Spinal cord (tissue), 10 donors: Measurements from ENCODE around the gene XKR7. TPM values are rescaled to one million over a fixed set of nuclear protein-coding genes. Genes with fewer than 3 reads are reported as not detected.
A peak's percentile ranks its signal among the peaks of the same experiment; 100 is the strongest.

Experiments used
- DNase-seq, 6 donors: peaks; one replicate each; pipeline versions ENCODE4 v3.0.0 to v3.0.0-alpha.2; 2013 to 2015; ENCODE audit warnings: low spot score in 6 of 6, low read depth in 4 of 6
- H3K27ac ChIP-seq: one replicate; pipeline ENCODE4 v1.5.1; 2013; ENCODE audit warnings: low read depth, low read length, control low read depth
- H3K27me3 ChIP-seq: one replicate; pipeline ENCODE4 v1.6.1; 2013; ENCODE audit warnings: low read length; ENCODE audit not compliant: control insufficient read depth, insufficient read depth
- H3K36me3 ChIP-seq: one replicate; pipeline ENCODE4 v1.6.1; 2013; ENCODE audit warnings: low read length; ENCODE audit not compliant: control insufficient read depth, insufficient read depth
- H3K4me1 ChIP-seq: one replicate; pipeline ENCODE4 v1.6.1; 2013; ENCODE audit warnings: low read length; ENCODE audit not compliant: control insufficient read depth, insufficient read depth
- H3K4me3 ChIP-seq: one replicate; pipeline ENCODE4 v1.5.1; 2013; ENCODE audit warnings: low read depth, low read length, control low read depth
- H3K9me3 ChIP-seq: one replicate; pipeline ENCODE4 v1.6.1; 2013; ENCODE audit warnings: low read length; ENCODE audit not compliant: control insufficient read depth, insufficient read depth
- WGBS: methylation state at CpG from one replicate; pipeline ENCODE4 v1.1.5; 2013; ENCODE audit warnings: missing lambda C conversion rate; ENCODE audit not compliant: insufficient coverage; 5-methylcytosine and 5-hydroxymethylcytosine counted together
- polyA plus RNA-seq, 2 donors: library from polyadenylated mRNA; unstranded; fragments of 120-200 nt; gene quantifications; one replicate each; pipeline ENCODE4 v1.2.1, GENCODE V29; 2013; ENCODE audit not compliant: insufficient read length in 2 of 2
- total RNA-seq, 2 donors: library from RNA; depleted of rRNA in 1 of 2; stranded (reverse); fragments of 120-200 nt in 1 of 2; fragments of >200 nt in 1 of 2; gene quantifications; one replicate each; pipeline versions ENCODE4 v1.2.3 to v1.2.4, GENCODE V29; 2013 to 2014
- donor health status: healthy.

The XKR7 gene
- total and polyA plus RNA-seq, 4 donors = 1.8 to 9.0 (median 5.8) TPM

DNA sequence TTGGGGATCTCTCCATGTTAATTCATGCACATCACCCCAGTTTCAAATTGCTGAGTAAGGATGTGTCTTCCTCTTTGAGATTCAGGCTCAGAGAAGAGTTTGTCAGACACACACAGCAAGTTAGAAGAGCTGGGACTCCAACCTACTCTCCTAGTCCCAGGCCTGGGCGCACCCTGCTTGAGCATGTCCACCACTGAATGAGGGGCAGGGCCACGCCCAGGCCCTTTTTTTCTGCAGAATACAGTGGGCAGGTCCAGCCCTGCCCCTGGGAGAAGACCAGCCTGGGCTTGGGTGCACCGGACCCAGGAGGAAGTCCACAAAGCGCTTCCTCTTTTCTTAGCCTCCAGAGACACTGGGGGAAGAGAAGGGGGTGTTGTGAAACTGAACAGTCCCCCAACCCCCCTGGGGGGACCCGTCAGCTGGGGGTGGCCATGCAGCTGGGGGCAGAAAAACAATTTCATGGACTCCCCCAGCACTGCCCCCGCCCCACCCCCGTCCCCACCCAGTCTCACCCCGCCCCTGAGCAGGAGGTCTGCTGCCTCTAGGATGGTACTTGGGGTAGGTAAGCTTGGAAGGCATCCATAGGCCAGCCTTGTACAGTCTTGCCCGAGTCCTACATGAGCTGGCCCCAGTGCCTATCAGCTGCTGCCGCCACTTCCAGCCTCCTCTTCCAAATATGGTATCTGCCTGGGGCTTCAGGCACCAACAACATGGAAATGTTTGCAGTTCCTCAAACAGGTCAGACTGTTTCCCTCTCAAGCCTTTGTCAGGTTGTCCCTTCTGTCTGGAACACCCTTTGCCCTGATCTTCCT, 72.4 kb downstream of the XKR7 start:
- H3K36me3 ChIP-seq = no peaks in the 10 kb centered on the region
- no peaks in the 10 kb centered on the region for H3K4me1 ChIP-seq
- H3K4me3 ChIP-seq = no peak overlapping the region
- 64% methylated on average over 4 of the region's 10 CpGs for WGBS
- no peak overlapping the region for H3K27ac ChIP-seq
- DNase-seq = no peak
- H3K9me3 ChIP-seq = no peaks in the 10 kb centered on the region
- H3K27me3 ChIP-seq = peaks cover 4% of the 10 kb centered on the region

DNA sequence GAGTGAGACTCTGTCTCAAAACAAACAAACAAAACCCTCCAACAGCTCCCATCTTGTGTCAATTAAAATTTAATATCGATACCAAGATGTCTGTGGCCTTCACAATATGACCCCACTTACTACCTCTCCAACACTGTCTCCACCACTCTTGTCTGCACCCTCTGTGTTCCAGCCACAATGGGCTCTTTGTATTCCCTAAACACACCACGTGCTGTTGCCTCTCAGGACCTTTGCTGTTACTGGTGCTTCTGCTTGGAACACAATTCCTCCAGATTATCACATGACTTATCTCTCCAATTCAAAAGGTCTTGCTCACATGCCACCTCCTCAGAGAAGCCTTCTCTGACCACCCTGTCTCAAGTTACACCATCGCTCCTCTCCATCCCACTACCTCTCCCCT, 78.0 kb downstream of the XKR7 start:
- 59% methylated on average over 3 of the region's 3 CpGs for WGBS
- no peak for DNase-seq
- H3K27ac ChIP-seq = no peak overlapping the region
- peaks cover 15% of the 10 kb centered on the region for H3K27me3 ChIP-seq
- H3K9me3 ChIP-seq = no peaks in the 10 kb centered on the region
- no peaks in the 10 kb centered on the region for H3K4me1 ChIP-seq
- H3K36me3 ChIP-seq = no peaks in the 10 kb centered on the region
- H3K4me3 ChIP-seq = no peak overlapping the region

- H3K4me1 ChIP-seq = peaks cover 11% of the 10 kb centered on the region
- no peaks in the 10 kb centered on the region for H3K36me3 ChIP-seq
- no peak overlapping the region for H3K4me3 ChIP-seq
- no peak overlapping the region for H3K27ac ChIP-seq
- peaks cover 51% of the 10 kb centered on the region for H3K27me3 ChIP-seq
- WGBS = no CpG with 5 or more reads among the region's 4 CpGs
- DNase-seq = no peak
- no peaks in the 10 kb centered on the region for H3K9me3 ChIP-seq
Observed at GRCh38 chr20:32050324-32050841, 82.4 kb downstream of the XKR7 start.

- Histone ChIP-seq H3K4me1 (peaks cover 11% of the 10 kb centered on the region), H3K9me3 (no peaks in the 10 kb centered on the region), H3K4me3 (no peak overlapping the region), H3K27ac (no peak overlapping the region), H3K27me3 (peaks cover 51% of the 10 kb centered on the region), H3K36me3 (no peaks in the 10 kb centered on the region)
- DNase-seq = no peak
- 14% methylated on average over 16 of the region's 17 CpGs for WGBS
Observed at GRCh38 chr20:32050851-32051556, 83.1 kb downstream of the XKR7 start.

DNA sequence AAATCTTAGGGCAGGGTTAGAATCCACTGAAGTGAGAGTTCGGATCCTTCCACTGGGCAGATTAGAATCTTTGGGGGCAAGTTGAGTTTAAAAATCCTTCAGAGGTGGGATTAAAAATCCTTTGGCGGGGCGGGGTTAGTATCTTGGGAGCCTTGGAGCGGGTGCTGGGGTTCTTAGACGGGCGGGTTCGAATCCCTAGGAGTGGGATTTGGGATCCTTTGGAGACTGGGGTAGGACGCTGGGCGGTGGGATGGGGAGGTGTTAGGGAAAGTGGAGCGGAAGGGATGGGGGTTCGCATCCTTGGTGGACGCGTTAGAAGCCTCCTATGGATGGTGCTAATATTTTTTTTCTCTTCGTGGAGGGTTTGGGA, 83.8 kb downstream of the XKR7 start:
- peaks cover 11% of the 10 kb centered on the region for H3K4me1 ChIP-seq
- H3K27ac ChIP-seq = no peak overlapping the region
- WGBS = 6% methylated on average over 14 of the region's 14 CpGs
- H3K36me3 ChIP-seq = no peaks in the 10 kb centered on the region
- H3K27me3 ChIP-seq = peaks cover 51% of the 10 kb centered on the region
- H3K9me3 ChIP-seq = no peaks in the 10 kb centered on the region
- H3K4me3 ChIP-seq = no peak overlapping the region
- no peak for DNase-seq

DNA sequence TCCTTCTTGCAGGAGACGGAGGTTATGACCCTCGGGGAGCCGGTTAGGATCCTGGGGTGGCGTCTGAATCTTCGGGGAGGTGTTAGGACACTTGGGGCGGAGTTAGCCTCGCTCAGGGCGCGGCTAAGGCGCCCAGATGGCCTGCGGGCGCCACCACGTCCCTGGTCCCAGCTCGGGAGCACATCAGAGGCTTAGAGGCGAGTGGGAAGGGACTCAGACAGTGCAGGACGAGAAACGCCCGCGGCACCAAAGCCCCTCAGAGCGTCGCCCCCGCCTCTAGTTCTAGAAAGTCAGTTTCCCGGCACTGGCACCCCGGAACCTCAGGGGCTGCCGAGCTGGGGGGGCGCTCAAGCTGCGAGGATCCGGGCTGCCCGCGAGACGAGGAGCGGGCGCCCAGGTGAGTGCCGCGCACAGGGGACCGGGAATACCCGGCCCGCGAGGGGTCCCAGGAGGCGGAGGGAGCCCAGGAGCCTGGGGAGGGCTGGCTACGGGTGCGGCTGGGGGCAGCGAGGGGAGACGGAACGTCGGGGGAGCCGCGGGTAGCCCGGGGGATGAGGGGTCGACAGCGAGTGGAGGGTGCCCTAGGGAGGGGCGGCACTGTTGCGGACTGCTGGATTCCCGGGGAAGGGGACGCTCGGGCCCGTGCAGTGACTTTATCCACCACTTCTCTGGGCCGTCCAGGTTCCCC, 84.3 kb downstream of the XKR7 start, which contains the start of gene HCK:
TSS of gene HCK (plus strand) at position 153 of the 688 bp plus-strand sequence.
- under 1% methylated on average over 52 of the region's 58 CpGs for WGBS
- Histone ChIP-seq H3K4me1 (peaks cover 11% of the 10 kb centered on the region), H3K27me3 (peaks cover 51% of the 10 kb centered on the region), H3K9me3 (no peaks in the 10 kb centered on the region), H3K36me3 (no peaks in the 10 kb centered on the region), H3K27ac (no peak within 1 kb of the TSS), H3K4me3 (peak within 1 kb of the TSS; percentile 16)
- DNase-seq = no peak

DNA sequence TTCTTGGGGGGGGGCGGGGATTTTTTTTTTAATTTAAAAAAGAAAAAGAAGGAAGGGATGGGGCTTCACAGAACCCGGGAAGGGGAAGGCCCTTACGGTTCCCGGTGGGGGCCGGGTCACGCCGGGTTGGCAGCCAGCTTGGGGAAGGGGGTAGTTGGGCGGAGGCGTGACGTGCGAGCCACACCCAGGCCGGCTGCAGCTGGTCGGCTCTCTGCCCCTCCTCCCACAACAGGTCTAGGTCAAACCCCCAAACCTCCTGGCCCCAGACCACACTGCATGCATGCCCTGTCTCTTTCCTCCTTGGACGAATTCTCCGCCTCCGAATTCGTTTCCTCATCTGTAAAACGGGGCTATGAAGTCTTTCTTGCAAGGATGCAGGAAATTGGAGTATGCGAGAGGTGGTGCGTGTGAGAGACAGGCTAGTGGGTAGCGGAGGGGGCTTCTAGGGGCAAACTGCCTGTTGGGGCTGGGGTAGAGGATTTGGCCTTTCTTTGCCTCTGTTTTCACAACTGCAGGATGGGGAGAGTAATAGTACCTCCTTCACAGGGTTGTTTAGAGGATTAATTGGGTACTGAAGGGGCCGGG, 84.9 kb downstream of the XKR7 start:
- peaks cover 55% of the 10 kb centered on the region for H3K27me3 ChIP-seq
- 25% methylated on average over 14 of the region's 22 CpGs for WGBS
- H3K4me1 ChIP-seq = peaks cover 11% of the 10 kb centered on the region
- no peaks in the 10 kb centered on the region for H3K9me3 ChIP-seq
- no peak for DNase-seq
- H3K36me3 ChIP-seq = no peaks in the 10 kb centered on the region
- H3K4me3 ChIP-seq = peak overlapping the region; percentile 16
- H3K27ac ChIP-seq = no peak overlapping the region
